ENCODE measurements around the gene KSR1.

GRCh38 chr17:27464431-27464830 lies 8.2 kb downstream of the KSR1 start:
- TF ChIP-seq CTCF (IDR thresholded peaks at IDR 0.05; ENCODE audit: control extremely low read depth in 1 of 3, insufficient read depth in 1 of 3, low read depth in 1 of 3, low read length in 3 of 3): no peak
- no peak for TF ChIP-seq RNF2 (IDR thresholded peaks at IDR 0.05; ENCODE audit: borderline replicate concordance, low read depth, low read length, missing control alignments, poor library complexity, severe bottlenecking)
- TF ChIP-seq JUND (IDR thresholded peaks at IDR 0.05; ENCODE audit: low read length): no peak
- no peak for TF ChIP-seq EGR1 (IDR thresholded peaks at IDR 0.05; ENCODE audit: borderline replicate concordance, low read depth, low read length)
- TF ChIP-seq SIN3A (conservative IDR thresholded peaks at IDR 0.05 in 1 of 2, IDR thresholded peaks at IDR 0.05 in 1 of 2; ENCODE audit: low read depth in 1 of 2, low read length in 2 of 2): no peak
- TF ChIP-seq RFX5 (IDR thresholded peaks at IDR 0.05; ENCODE audit: borderline replicate concordance, low read depth, low read length): no peak
- TF ChIP-seq RAD21 (IDR thresholded peaks at IDR 0.05 in 1 of 2, conservative IDR thresholded peaks at IDR 0.05 in 1 of 2; ENCODE audit: low read depth in 2 of 2, low read length in 2 of 2): no peak
- no peak for TF ChIP-seq CREB1 (IDR thresholded peaks at IDR 0.05)
- no peak for TF ChIP-seq USF2 (IDR thresholded peaks at IDR 0.05; ENCODE audit: low read length)
- TF ChIP-seq SP2 (IDR thresholded peaks at IDR 0.05; ENCODE audit: low read length): no peak
- TF ChIP-seq BRCA1 (IDR thresholded peaks at IDR 0.05; ENCODE audit: low read depth, low read length): no peak
- no peak for TF ChIP-seq HDAC2 (IDR thresholded peaks at IDR 0.05; ENCODE audit: borderline replicate concordance in 1 of 2, low read depth in 2 of 2, low read length in 2 of 2)

Measured in H1 (cell line).